H9 (cell line): ENCODE measurements around the gene INTS6L. TPM values are rescaled to one million over a fixed set of nuclear protein-coding genes. Genes with fewer than 3 reads are reported as not detected.

Source experiments
- DNase-seq: peaks from one replicate; pipeline ENCODE4 v3.0.0-alpha.2; 2017
- H2AFZ ChIP-seq: one replicate; pipeline ENCODE4 v1.6.1; 2013; ENCODE audit warnings: mild to moderate bottlenecking, low read length, control low read depth, moderate library complexity
- H2AK5ac ChIP-seq: 2 replicates; pipeline ENCODE4 v1.6.1; 2013; ENCODE audit warnings: low read length, control low read depth, mixed read lengths; ENCODE audit not compliant: insufficient read length
- H2BK120ac ChIP-seq: one replicate; pipeline ENCODE4 v1.6.1; 2013; ENCODE audit warnings: low read depth, mild to moderate bottlenecking, low read length, control low read depth, inconsistent platforms; ENCODE audit not compliant: poor library complexity, severe bottlenecking
- H2BK12ac ChIP-seq: 2 replicates; pipeline ENCODE4 v1.6.1; 2013; ENCODE audit warnings: low read length, control low read depth, mixed read lengths, low read depth; ENCODE audit not compliant: insufficient read length
- H2BK15ac ChIP-seq: 2 replicates; pipeline ENCODE4 v1.6.1; 2013; ENCODE audit warnings: low read depth, low read length, control low read depth
- H2BK20ac ChIP-seq: one replicate; pipeline ENCODE4 v1.6.1; 2013; ENCODE audit warnings: low read depth, mild to moderate bottlenecking, low read length, control low read depth, inconsistent platforms; ENCODE audit not compliant: poor library complexity, severe bottlenecking
- H2BK5ac ChIP-seq: 2 replicates; pipeline ENCODE4 v1.6.1; 2013; ENCODE audit warnings: low read length, control low read depth, mixed read lengths; ENCODE audit not compliant: insufficient read length
- H3K14ac ChIP-seq: 2 replicates; pipeline ENCODE4 v1.6.1; 2013; ENCODE audit warnings: low read length, control low read depth; ENCODE audit not compliant: insufficient read depth
- H3K18ac ChIP-seq: 2 replicates; pipeline ENCODE4 v1.6.1; 2013; ENCODE audit warnings: low read depth, mild to moderate bottlenecking, mixed read lengths, low read length, control low read depth; ENCODE audit not compliant: insufficient read length
- H3K23ac ChIP-seq: 2 replicates; pipeline ENCODE4 v1.6.1; 2013; ENCODE audit warnings: low read length, control low read depth, mixed read lengths, low read depth; ENCODE audit not compliant: insufficient read length
- H3K23me2 ChIP-seq: 2 replicates; pipeline ENCODE4 v1.6.1; 2013; ENCODE audit warnings: low read depth, mild to moderate bottlenecking, mixed read lengths, low read length, control low read depth; ENCODE audit not compliant: insufficient read length, poor library complexity, severe bottlenecking
- H3K27ac ChIP-seq: 2 replicates; pipeline ENCODE4 v1.5.1; 2013; ENCODE audit warnings: low read length, control low read depth, mixed read lengths, low read depth; ENCODE audit not compliant: insufficient read length
- H3K27me3 ChIP-seq: 2 replicates; pipeline ENCODE4 v1.6.1; 2013; ENCODE audit warnings: low read length, control low read depth, inconsistent platforms; ENCODE audit not compliant: insufficient read depth
- H3K4ac ChIP-seq: 2 replicates; pipeline ENCODE4 v1.6.1; 2013; ENCODE audit warnings: low read depth, mild to moderate bottlenecking, control low read depth, inconsistent platforms, low read length, moderate library complexity
- H3K4me1 ChIP-seq: 2 replicates; pipeline ENCODE4 v1.6.1; 2013; ENCODE audit warnings: low read length, control low read depth, inconsistent platforms; ENCODE audit not compliant: insufficient read depth
- H3K4me2 ChIP-seq: 2 replicates; pipeline ENCODE4 v1.6.1; 2013; ENCODE audit warnings: low read length, control low read depth, mixed read lengths; ENCODE audit not compliant: insufficient read length, insufficient read depth
- H3K56ac ChIP-seq: 2 replicates; pipeline ENCODE4 v1.6.1; 2013; ENCODE audit warnings: low read depth, mild to moderate bottlenecking, mixed read lengths, low read length, control low read depth; ENCODE audit not compliant: insufficient read length
- H3K79me1 ChIP-seq: 2 replicates; pipeline ENCODE4 v1.6.1; 2013; ENCODE audit warnings: low read depth, mild to moderate bottlenecking, moderate library complexity, low read length, control low read depth, inconsistent platforms; ENCODE audit not compliant: insufficient read depth, poor library complexity, severe bottlenecking
- H3K79me2 ChIP-seq: 2 replicates; pipeline ENCODE4 v1.6.1; 2013; ENCODE audit warnings: low read length, control low read depth, inconsistent platforms; ENCODE audit not compliant: insufficient read depth
- H3K9ac ChIP-seq: 2 replicates; pipeline ENCODE4 v1.6.1; 2013; ENCODE audit warnings: low read length, control low read depth, mixed read lengths; ENCODE audit not compliant: insufficient read length; ENCODE audit errors: extremely low read depth
- H3K9me3 ChIP-seq: one replicate; pipeline ENCODE4 v1.6.1; 2013; ENCODE audit warnings: low read depth, low read length, inconsistent platforms; ENCODE audit not compliant: control insufficient read depth
- H3T11ph ChIP-seq: one replicate; pipeline ENCODE4 v1.6.1; 2013; ENCODE audit warnings: mild to moderate bottlenecking, low read length, control low read depth, inconsistent platforms
- H4K20me1 ChIP-seq: one replicate; pipeline ENCODE4 v1.6.1; 2013; ENCODE audit not compliant: control insufficient read depth, insufficient read length, insufficient read depth
- H4K5ac ChIP-seq: 2 replicates; pipeline ENCODE4 v1.6.1; 2013; ENCODE audit warnings: low read depth, mild to moderate bottlenecking, mixed read lengths, low read length, control low read depth; ENCODE audit not compliant: insufficient read length
- H4K8ac ChIP-seq: replicated peaks from 2 replicates; pipeline ENCODE4 v1.6.1; 2013; ENCODE audit warnings: low read length, control low read depth, mixed read lengths, low read depth; ENCODE audit not compliant: insufficient read length
- H4K91ac ChIP-seq: 2 replicates; pipeline ENCODE4 v1.6.1; 2013; ENCODE audit warnings: low read depth, mild to moderate bottlenecking, moderate library complexity, mixed read lengths, low read length, control low read depth; ENCODE audit not compliant: insufficient read length
- H3K27ac Mint-ChIP-seq, 3 experiments: 2 replicates in 2 of 3; 3 replicates in 1 of 3; pipeline ENCODE4 v1.8.0; 2020 to 2021; ENCODE audit warnings: mixed read lengths in 3 of 3, mild to moderate bottlenecking in 1 of 3, moderate library complexity in 1 of 3
- H3K27me3 Mint-ChIP-seq: 2 replicates; pipeline ENCODE4 v1.8.0; 2021; ENCODE audit warnings: low read depth, mild to moderate bottlenecking, moderate library complexity, mixed read lengths
- H3K36me3 Mint-ChIP-seq, 3 experiments: 2 replicates in 2 of 3; 3 replicates in 1 of 3; pipeline ENCODE4 v1.8.0; 2020 to 2021; ENCODE audit warnings: low read depth in 3 of 3, mixed read lengths in 3 of 3; ENCODE audit not compliant: insufficient read depth in 1 of 3
- H3K4me1 Mint-ChIP-seq, 2 experiments: 2 replicates each; pipeline ENCODE4 v1.8.0; 2020; ENCODE audit warnings: mixed read lengths in 2 of 2
- H3K4me3 Mint-ChIP-seq, 2 experiments: 2 replicates in 1 of 2; 3 replicates in 1 of 2; pipeline ENCODE4 v1.8.0; 2020 to 2021; ENCODE audit warnings: mild to moderate bottlenecking in 2 of 2, mixed read lengths in 2 of 2, moderate library complexity in 1 of 2
- H3K9me3 Mint-ChIP-seq, 2 experiments: 2 replicates in 1 of 2; 3 replicates in 1 of 2; pipeline ENCODE4 v1.8.0; 2020; ENCODE audit warnings: mild to moderate bottlenecking in 2 of 2, mixed read lengths in 2 of 2, moderate library complexity in 1 of 2
- CTCF ChIP-seq: fragments of 200-600 bp; sonication (generic); conservative IDR thresholded peaks from 3 replicates; pipeline ENCODE4 v1.8.0; 2021; ENCODE audit warnings: antibody characterized with exemption, mild to moderate bottlenecking
- WGBS: extraction: QIAGEN DNeasy Blood & Tissue Kit; methylation state at CpG from one replicate; pipeline ENCODE4 v1.1.7; 2013; ENCODE audit warnings: missing lambda C conversion rate, low lambda C conversion rate, mixed read lengths; ENCODE audit not compliant: insufficient read length; ENCODE audit errors: extremely low coverage; 5-methylcytosine and 5-hydroxymethylcytosine counted together
- total RNA-seq: library from RNA; stranded (reverse); gene quantifications from 2 replicates; pipeline ENCODE4 v1.2.1, GENCODE V29; 2021

Gene INTS6L
- total RNA-seq, 1 experiment from 2014 or later: 7.8 TPM

GRCh38 chrX:135549519-135549918 lies 29.1 kb downstream of the INTS6L start:
- H3K4ac ChIP-seq: no peak overlapping the region
- no peaks in the 10 kb centered on the region for H3K79me1 ChIP-seq
- H3K4me2 ChIP-seq: no peak overlapping the region

More at GRCh38 chrX:135549519-135549918, 29.1 kb downstream of the INTS6L start:
- no peak overlapping the region for H2BK12ac ChIP-seq
- H3T11ph ChIP-seq: no peak overlapping the region
- H2BK120ac ChIP-seq: no peak overlapping the region
- no peaks in the 10 kb centered on the region for H4K20me1 ChIP-seq
- H4K5ac ChIP-seq: no peak overlapping the region
- no peaks in the 10 kb centered on the region for H3K79me2 ChIP-seq
- H3K27ac ChIP-seq: no peak overlapping the region
- H3K56ac ChIP-seq: no peak overlapping the region
- no peak overlapping the region for H3K14ac ChIP-seq
- WGBS: no CpG with 5 or more reads among the region's 2 CpGs
- no peak overlapping the region for H2AFZ ChIP-seq
- peaks cover 3 to 10% of the 10 kb centered on the region in 2 experiments; a peak in 3 of 4 replicates for H3K4me1 Mint-ChIP-seq
- no peak overlapping the region for H3K23ac ChIP-seq
- no peaks in the 10 kb centered on the region for H3K23me2 ChIP-seq
- H3K9ac ChIP-seq: no peak overlapping the region
- no peak for TF ChIP-seq CTCF
- H3K27ac Mint-ChIP-seq: no peak overlapping the region
- H3K4me3 Mint-ChIP-seq: no peak overlapping the region
- H2AK5ac ChIP-seq: no peak overlapping the region
- no peaks in the 10 kb centered on the region for H3K27me3 Mint-ChIP-seq
- DNase-seq: no peak
- peaks cover 0 to 24% (median 4%) of the 10 kb centered on the region in 3 experiments; a peak in 6 of 7 replicates for H3K36me3 Mint-ChIP-seq
- no peak overlapping the region for H2BK20ac ChIP-seq
- H4K8ac ChIP-seq: no peak overlapping the region
- no peaks in the 10 kb centered on the region for H3K27me3 ChIP-seq
- H3K9me3 ChIP-seq: peaks cover 32% of the 10 kb centered on the region
- no peak overlapping the region for H2BK15ac ChIP-seq
- no peak overlapping the region for H3K18ac ChIP-seq
- no peak overlapping the region for H2BK5ac ChIP-seq
- no peak overlapping the region for H4K91ac ChIP-seq
- peaks cover 53 to 69% of the 10 kb centered on the region in 2 experiments for H3K9me3 Mint-ChIP-seq
- H3K4me1 ChIP-seq: no peaks in the 10 kb centered on the region
